GM21737 (cell line): ENCODE measurements around the gene LARP1.

Experiments used
- ATAC-seq: cut with Tn5 transposase; IDR thresholded peaks from one replicate; pipeline ENCODE4 v1.9.1; 2021; ENCODE audit warnings: mild to moderate bottlenecking, moderate library complexity; ENCODE audit not compliant: unreplicated experiment

Gene LARP1

GRCh38 chr5:154850255-154851062 lies 95.3 kb downstream of the LARP1 start, which contains the start of gene FAXDC2:
FAXDC2 (minus strand) TSS chr5:154850603; CDS start chr5:154838178, 12,425 bp downstream.
- no peak for ATAC-seq

- no peak for ATAC-seq
These were observed 96.2 kb downstream of the LARP1 start for GRCh38 chr5:154851351-154851750.

- ATAC-seq = peak; percentile 59
These were observed 102.5 kb downstream of the LARP1 start for GRCh38 chr5:154857530-154858296.

GRCh38 chr5:154858297-154858971 lies 103.3 kb downstream of the LARP1 start, which contains the start of gene CNOT8:
CNOT8 (plus strand) TSS chr5:154858627; CDS start chr5:154863279, 4,652 bp downstream.
- peak; percentile 82 for ATAC-seq

GRCh38 chr5:154858972-154859871 lies 104.0 kb downstream of the LARP1 start:
- ATAC-seq = no peak

- no peak for ATAC-seq
These were observed 104.9 kb downstream of the LARP1 start for GRCh38 chr5:154860123-154860522.

GRCh38 chr5:154860765-154861164 lies 105.6 kb downstream of the LARP1 start:
- no peak for ATAC-seq

GRCh38 chr5:154861946-154862345 lies 106.8 kb downstream of the LARP1 start:
- ATAC-seq = no peak

- no peak for ATAC-seq
These were observed 107.6 kb downstream of the LARP1 start for GRCh38 chr5:154862766-154863165.

GRCh38 chr5:154863291-154864080 lies 108.3 kb downstream of the LARP1 start:
- ATAC-seq = no peak

- ATAC-seq = no peak
These were observed 110.4 kb downstream of the LARP1 start for GRCh38 chr5:154865466-154866184.

- ATAC-seq = no peak
These were observed 111.7 kb downstream of the LARP1 start for GRCh38 chr5:154866841-154867240.
